Activated CD4-positive, alpha-beta T cell treated with anti-CD3 and anti-CD28 coated beads for 36 hours (primary cell): ENCODE data around the gene SV2C. TPM values are rescaled to one million over a fixed set of nuclear protein-coding genes. Genes with fewer than 3 reads are reported as not detected.

Experiments used
- ATAC-seq: fragments of 200-7000 bp; cut with Tn5 transposase; one replicate; pipeline ENCODE4 v1.10.0; 2021; ENCODE audit warnings: mild to moderate bottlenecking, moderate library complexity
- CTCF ChIA-PET: fragments of 350-600 bp; sonication (Branson Sonifier 250); formaldehyde crosslinking; loops from one replicate; lab custom pipeline; 2021; ENCODE audit warnings: antibody characterized with exemption; lab: Charles Lee
- POLR2A ChIA-PET: fragments of 350-600 bp; sonication (Branson Sonifier 250); formaldehyde crosslinking; loops from one replicate; lab custom pipeline; 2021; ENCODE audit warnings: antibody characterized with exemption, inconsistent platforms; lab: Charles Lee
- DNase-seq: peaks from one replicate; pipeline ENCODE4 v3.0.0-alpha.2; 2020
- H3K27ac Mint-ChIP-seq: one replicate; pipeline ENCODE4 v1.8.0; 2021; ENCODE audit warnings: mixed read lengths
- H3K27me3 Mint-ChIP-seq: one replicate; pipeline ENCODE4 v1.8.0; 2021; ENCODE audit warnings: mixed read lengths
- H3K36me3 Mint-ChIP-seq: one replicate; pipeline ENCODE4 v1.8.0; 2021; ENCODE audit warnings: low read depth, mixed read lengths
- H3K4me1 Mint-ChIP-seq: one replicate; pipeline ENCODE4 v1.8.0; 2021; ENCODE audit warnings: mixed read lengths
- H3K4me3 Mint-ChIP-seq: one replicate; pipeline ENCODE4 v1.8.0; 2021; ENCODE audit warnings: mild to moderate bottlenecking, moderate library complexity, mixed read lengths
- H3K9me3 Mint-ChIP-seq: one replicate; pipeline ENCODE4 v1.8.0; 2021; ENCODE audit warnings: low read depth, mixed read lengths
- intact Hi-C, 2 experiments: fragments of 100-400 bp; cut with DNase I in 1 of 2; cut with micrococcal nuclease in 1 of 2; formaldehyde crosslinking; loops; one replicate each; pipeline versions ENCODE4 v1.14.2 to v1.15.1; 2022 to 2024; cut with DNase I, micrococcal nuclease
- total RNA-seq, 2 experiments: library from RNA; stranded (reverse); gene quantifications; one replicate each; pipeline ENCODE4 v1.2.3, GENCODE V29; 2021

SV2C gene
- total RNA-seq, 2 experiments from 2014 or later = 0.02 TPM; not detected in 1

DNA sequence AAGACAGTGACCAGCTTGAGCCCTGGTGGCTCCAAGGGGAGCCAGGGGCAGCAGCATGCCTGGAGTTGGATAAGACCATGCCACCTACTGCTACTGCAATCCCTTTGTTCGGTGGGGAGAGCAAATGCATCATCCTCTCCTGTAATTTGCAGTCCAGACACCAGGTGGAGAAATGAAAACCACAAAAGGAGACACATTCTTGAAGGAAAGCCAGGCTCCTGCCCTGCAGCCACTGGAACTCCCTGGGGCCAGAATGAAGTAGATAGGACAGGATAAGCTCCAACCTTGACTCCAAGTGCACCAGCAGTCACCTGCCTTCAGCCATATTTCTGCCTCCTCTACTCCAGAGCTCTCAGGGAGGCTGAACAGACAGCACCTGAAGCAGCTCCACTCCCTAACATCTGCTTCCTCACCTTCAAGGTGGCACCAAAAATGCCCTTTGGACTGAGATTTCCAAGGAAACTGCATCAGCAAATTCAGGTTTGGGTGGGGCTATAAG is 254.8 kb downstream of the SV2C start:
- DNase-seq (peak; percentile 47), ATAC-seq (peak; percentile 80)
- H3K27me3 Mint-ChIP-seq = no peaks in the 10 kb centered on the region
- H3K9me3 Mint-ChIP-seq = no peaks in the 10 kb centered on the region
- POLR2A ChIA-PET = no interaction called here
- intact Hi-C loops = loop anchor here (1.0 to 5.0 kb wide), 5 partner anchors 65 to 304 kb away; partner anchors contain the start of gene IQGAP2 (in 1 of the 2)
- peaks cover 25% of the 10 kb centered on the region for H3K4me1 Mint-ChIP-seq
- H3K4me3 Mint-ChIP-seq = no peak overlapping the region
- CTCF ChIA-PET = interaction anchor here (0.6 to 1.1 kb wide), 3 partner anchors 10 to 244 kb away, joined by 3 to 5 read pairs (median 3); no protein-coding TSS in a partner anchor
- no peaks in the 10 kb centered on the region for H3K36me3 Mint-ChIP-seq
- H3K27ac Mint-ChIP-seq = no peak overlapping the region

DNA sequence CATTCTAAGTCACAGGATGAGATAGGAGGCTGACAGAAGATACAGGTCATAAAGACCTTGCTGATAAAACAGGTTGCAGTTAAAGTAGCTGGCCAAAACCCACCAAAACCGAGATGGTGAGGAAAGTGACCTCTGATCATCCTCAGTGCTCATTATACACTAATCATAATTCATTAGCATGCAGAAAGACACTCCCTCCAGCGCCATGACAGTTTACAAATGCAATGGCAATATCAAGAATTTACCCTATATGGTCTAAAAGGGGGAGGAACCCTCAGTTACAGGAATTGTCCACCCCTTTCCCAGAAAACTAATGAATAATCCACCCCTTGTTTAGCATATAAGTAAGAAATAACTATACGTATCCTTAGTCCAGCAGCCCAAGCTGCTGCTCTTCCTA is 256.7 kb downstream of the SV2C start:
- Mint-ChIP-seq H3K4me1 (peaks cover 19% of the 10 kb centered on the region), H3K27me3 (no peaks in the 10 kb centered on the region), H3K4me3 (no peak overlapping the region), H3K9me3 (no peaks in the 10 kb centered on the region), H3K36me3 (no peaks in the 10 kb centered on the region), H3K27ac (no peak overlapping the region)
- intact Hi-C loops = loop anchor here (2.0 to 5.0 kb wide), 4 partner anchors 63 to 302 kb away; partner anchors contain the start of gene IQGAP2 (in 1 of the 2)
- ChIA-PET CTCF (no interaction called here), POLR2A (no interaction called here)
- ATAC-seq (no peak), DNase-seq (no peak)

DNA sequence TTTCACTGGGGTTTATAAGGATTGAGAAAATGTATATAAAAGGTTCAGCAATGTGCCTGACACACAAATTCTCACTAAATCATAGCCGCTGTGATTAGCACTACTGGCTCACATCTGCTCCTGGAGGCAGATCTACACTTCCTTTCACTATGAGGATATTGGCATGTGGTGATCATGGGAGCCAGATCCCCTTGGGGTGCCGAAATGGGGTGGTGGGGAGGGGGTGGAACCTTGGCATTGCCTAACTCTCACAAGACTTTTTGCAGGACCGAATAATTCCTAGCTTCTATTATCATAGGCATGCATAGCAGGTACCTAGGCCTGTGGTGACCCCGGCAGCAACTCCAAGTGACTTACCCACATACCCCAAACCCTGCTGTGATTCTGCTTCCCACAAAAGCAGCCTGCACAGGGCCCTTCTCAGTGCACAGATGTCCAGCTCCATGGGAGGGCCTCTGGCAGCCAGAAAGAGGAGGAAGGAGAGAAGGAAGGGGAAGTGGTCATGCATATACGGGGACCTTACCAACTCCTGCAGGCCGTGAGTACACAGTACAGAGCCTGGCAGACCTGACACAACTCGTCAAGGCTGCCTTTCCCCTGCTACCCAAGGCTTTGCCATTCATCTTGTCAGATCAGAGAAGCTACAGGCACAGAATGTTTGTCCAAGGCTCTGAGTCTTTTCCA is 258.6 kb downstream of the SV2C start:
- intact Hi-C loops = no loop called here
- CTCF ChIA-PET = interaction anchor here (0.7 kb wide), 1 partner anchor 364 kb away, joined by 3 read pairs; no protein-coding TSS in a partner anchor
- no peaks in the 10 kb centered on the region for H3K9me3 Mint-ChIP-seq
- H3K27me3 Mint-ChIP-seq = no peaks in the 10 kb centered on the region
- POLR2A ChIA-PET = no interaction called here
- DNase-seq (no peak), ATAC-seq (no peak)
- no peak overlapping the region for H3K4me3 Mint-ChIP-seq
- H3K4me1 Mint-ChIP-seq = peaks cover 19% of the 10 kb centered on the region
- H3K36me3 Mint-ChIP-seq = no peaks in the 10 kb centered on the region
- no peak overlapping the region for H3K27ac Mint-ChIP-seq

DNA sequence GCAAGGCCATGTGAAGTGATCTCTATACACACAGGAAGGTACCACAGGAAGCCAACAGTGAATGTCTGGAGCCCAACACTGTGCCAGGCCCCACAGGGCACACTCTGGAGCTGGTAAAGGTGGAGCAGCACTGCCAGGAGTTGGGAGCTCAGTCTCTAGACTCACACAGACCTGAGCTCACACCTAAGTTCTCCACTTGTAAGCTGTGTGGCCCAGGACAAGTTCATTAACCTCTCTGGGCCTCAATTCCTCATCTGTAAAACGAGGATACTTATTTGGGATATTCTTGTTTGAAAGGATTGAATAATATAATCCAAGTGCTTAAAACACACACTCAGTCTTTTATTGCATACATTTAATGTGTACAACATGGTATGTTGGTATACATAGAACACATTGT is 259.3 kb downstream of the SV2C start:
- intact Hi-C loops = no loop called here
- no peaks in the 10 kb centered on the region for H3K27me3 Mint-ChIP-seq
- no peak overlapping the region for H3K27ac Mint-ChIP-seq
- no peaks in the 10 kb centered on the region for H3K9me3 Mint-ChIP-seq
- ChIA-PET POLR2A (no interaction called here), CTCF (interaction anchor here (0.7 kb wide), 1 partner anchor 363 kb away, joined by 3 read pairs; no protein-coding TSS in a partner anchor)
- peaks cover 19% of the 10 kb centered on the region for H3K4me1 Mint-ChIP-seq
- DNase-seq (no peak), ATAC-seq (no peak)
- no peak overlapping the region for H3K4me3 Mint-ChIP-seq
- no peaks in the 10 kb centered on the region for H3K36me3 Mint-ChIP-seq

DNA sequence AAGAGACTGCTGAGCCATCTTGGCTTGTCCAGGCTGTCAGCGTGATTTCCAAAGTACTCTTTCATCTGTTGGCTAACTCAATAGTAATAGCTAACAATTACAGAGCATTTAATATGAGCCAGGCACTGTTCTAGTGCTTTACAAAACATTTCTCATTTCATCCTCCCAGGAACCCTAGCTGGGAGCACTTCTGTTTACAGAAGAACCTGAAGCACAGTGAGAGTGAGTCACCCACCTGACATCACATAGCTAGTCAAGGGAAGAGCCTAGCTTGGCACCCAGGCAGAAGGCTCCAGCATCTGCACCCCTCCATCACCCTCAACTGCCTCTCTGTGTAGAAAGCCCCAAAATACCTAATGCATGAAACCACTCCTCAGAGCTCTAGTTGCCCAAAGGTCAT is 262.4 kb downstream of the SV2C start:
- peak; percentile 42 for ATAC-seq
- DNase-seq = no peak
- POLR2A ChIA-PET = no interaction called here
- CTCF ChIA-PET = interaction anchor here (0.9 to 1.7 kb wide), 5 partner anchors 24 to 208 kb away, joined by 3 to 5 read pairs (median 3); no protein-coding TSS in a partner anchor
- Mint-ChIP-seq H3K27ac (no peak overlapping the region), H3K27me3 (no peaks in the 10 kb centered on the region), H3K9me3 (no peaks in the 10 kb centered on the region), H3K4me1 (peaks cover 9% of the 10 kb centered on the region), H3K4me3 (no peak overlapping the region), H3K36me3 (no peaks in the 10 kb centered on the region)
- intact Hi-C loops = no loop called here

DNA sequence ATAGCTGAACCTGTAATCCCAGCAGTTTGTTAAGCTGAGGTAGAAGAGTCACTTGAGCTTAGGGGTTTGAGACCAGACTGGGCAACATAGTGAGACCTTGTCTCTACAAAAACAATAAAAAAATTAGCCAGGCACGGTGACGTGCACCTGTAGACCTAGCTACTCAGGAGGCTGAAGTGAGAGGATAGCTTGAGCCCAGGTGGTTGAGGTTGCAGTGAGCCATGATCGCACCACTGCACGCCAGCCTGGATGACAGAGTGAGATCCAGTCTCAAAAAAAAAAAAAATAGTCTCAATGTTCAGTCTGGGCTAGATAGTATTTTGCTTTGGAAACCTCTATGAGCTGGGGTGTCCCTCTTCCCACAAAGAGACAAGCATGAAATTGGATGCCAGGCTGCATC is 268.0 kb downstream of the SV2C start:
- Mint-ChIP-seq H3K27ac (no peak overlapping the region), H3K36me3 (no peaks in the 10 kb centered on the region), H3K27me3 (no peaks in the 10 kb centered on the region), H3K9me3 (no peaks in the 10 kb centered on the region), H3K4me1 (no peaks in the 10 kb centered on the region), H3K4me3 (no peak overlapping the region)
- ATAC-seq = no peak
- intact Hi-C loops = no loop called here
- ChIA-PET POLR2A (interaction anchor here (0.7 kb wide), 1 partner anchor 133 kb away, joined by 3 read pairs; no protein-coding TSS in a partner anchor), CTCF (interaction anchor here (0.6 kb wide), 2 partner anchors 96 to 207 kb away, joined by 3 to 4 read pairs; no protein-coding TSS in a partner anchor)
- no peak for DNase-seq

DNA sequence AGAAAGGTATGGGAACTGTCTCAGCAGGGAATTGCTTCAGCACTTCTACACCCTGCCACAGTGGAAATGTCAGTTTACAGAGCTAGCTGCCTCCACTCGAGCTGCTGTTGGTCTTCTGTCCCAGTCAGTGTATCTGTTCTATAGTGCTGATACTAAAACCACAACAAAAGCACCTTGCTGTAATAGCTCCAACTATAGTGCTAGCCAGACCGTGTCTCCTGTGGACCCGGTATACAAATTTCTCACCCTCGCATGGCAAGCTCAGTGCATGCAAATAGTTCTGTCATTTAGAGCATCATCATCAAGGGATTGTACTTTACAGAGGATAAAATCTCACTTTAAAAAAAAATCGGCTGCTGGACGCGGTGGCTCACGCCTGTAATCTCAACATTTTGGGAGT is 268.4 kb downstream of the SV2C start:
- no peaks in the 10 kb centered on the region for H3K9me3 Mint-ChIP-seq
- POLR2A ChIA-PET = interaction anchor here (0.7 kb wide), 1 partner anchor 132 kb away, joined by 3 read pairs; no protein-coding TSS in a partner anchor
- no peak for ATAC-seq

DNA sequence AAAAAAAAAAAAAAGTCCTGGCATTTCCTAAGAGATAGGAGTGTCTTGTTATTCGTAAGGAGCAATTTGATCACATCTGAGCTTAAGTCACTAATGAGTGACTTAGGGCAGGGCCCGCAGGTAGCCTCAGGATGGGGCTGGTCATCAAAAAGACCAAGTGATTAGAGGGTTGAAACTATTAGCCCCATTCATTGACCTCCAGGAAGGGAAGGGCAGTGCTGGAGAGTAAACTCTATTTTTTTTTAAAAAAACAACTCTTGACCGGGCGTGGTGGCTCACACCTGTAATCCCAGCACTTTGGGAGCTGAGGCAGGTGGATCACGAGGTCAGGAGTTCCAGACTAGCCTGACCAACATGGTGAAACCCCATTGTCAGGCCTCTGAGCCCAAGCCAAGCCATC is 273.7 kb downstream of the SV2C start:
- H3K9me3 Mint-ChIP-seq = no peaks in the 10 kb centered on the region

More for the DNA sequence above, 268.4 kb downstream of the SV2C start:
- no peaks in the 10 kb centered on the region for H3K4me1 Mint-ChIP-seq
- H3K27me3 Mint-ChIP-seq = no peaks in the 10 kb centered on the region
- no peak overlapping the region for H3K4me3 Mint-ChIP-seq
- no peak for DNase-seq
- CTCF ChIA-PET = interaction anchor here (0.6 to 1.6 kb wide), 2 partner anchors 50 to 96 kb away, joined by 3 to 4 read pairs; no protein-coding TSS in a partner anchor
- H3K27ac Mint-ChIP-seq = no peak overlapping the region
- H3K36me3 Mint-ChIP-seq = no peaks in the 10 kb centered on the region
- intact Hi-C loops = no loop called here

DNA sequence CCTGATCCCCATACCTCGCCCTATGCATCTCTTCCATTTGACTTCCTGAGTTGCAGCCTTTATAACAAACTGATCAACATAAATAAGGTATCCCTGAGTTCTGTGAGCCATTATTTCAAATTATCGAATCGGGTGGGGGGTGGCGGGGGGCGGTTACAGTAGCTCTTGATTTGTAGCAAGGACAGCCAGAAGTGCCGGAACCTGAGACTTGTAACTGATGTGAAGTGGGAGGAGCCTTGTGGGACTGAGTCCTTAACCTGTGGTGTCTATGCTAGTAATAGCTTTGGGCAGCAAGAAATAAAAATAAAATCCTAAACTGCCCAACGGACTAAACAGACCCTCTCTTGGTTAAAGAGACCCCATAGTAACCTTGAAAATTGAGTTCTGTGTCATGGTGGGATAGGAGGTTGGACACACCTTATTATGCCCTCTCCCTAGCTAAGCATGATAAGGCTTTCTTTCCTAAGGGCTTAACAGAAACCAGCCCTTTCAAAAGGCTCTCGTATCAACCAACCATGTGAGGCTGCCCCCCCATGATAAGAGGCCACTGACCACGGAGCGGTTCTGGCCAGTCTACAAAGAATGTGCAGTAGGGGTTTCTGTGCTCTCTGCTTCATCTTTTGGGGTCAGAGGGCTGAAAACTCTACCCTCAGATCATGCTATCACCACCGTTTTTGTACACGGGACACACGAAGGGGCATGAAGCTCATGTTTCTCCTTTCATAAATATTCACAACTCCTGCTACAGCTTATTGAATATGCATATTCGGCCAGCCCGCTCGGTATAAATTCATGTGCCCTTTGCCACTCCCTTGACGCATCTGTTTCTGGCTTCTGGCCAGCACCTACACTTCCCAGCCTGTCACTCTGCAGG is 280.4 kb downstream of the SV2C start:
- peaks cover 17% of the 10 kb centered on the region for H3K4me1 Mint-ChIP-seq
- ChIA-PET CTCF (interaction anchor here (0.7 kb wide), 1 partner anchor 945 kb away, joined by 3 read pairs; no protein-coding TSS in a partner anchor), POLR2A (no interaction called here)
- H3K4me3 Mint-ChIP-seq = no peak overlapping the region
- no peaks in the 10 kb centered on the region for H3K27me3 Mint-ChIP-seq
- ATAC-seq (no peak), DNase-seq (peak; percentile 20)
- peak overlapping the region; percentile 42 for H3K27ac Mint-ChIP-seq
- intact Hi-C loops = no loop called here
- H3K9me3 Mint-ChIP-seq = no peaks in the 10 kb centered on the region
- H3K36me3 Mint-ChIP-seq = no peaks in the 10 kb centered on the region

More for the DNA sequence above, 273.7 kb downstream of the SV2C start:
- Mint-ChIP-seq H3K27ac (no peak overlapping the region), H3K4me3 (no peak overlapping the region), H3K27me3 (no peaks in the 10 kb centered on the region), H3K4me1 (no peaks in the 10 kb centered on the region), H3K36me3 (no peaks in the 10 kb centered on the region)
- intact Hi-C loops = no loop called here
- POLR2A ChIA-PET = no interaction called here
- ATAC-seq (no peak), DNase-seq (no peak)
- CTCF ChIA-PET = no interaction called here

DNA sequence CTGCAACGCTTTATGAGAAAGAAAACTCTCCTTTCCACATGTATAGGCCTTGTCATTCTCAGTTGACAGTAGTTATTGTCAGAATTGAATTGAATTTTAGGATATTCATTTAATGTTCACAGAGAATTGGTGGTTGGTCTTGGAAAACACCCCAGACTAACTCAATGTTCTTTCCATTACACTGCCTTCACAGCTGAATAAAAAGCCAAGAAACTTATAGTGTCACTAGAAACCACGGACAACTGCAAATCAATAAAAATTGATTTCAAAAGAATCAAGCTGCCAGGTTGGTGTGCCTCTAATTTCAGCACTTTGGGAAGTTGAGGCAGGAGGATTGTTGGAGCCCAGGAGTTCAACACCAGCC is 281.0 kb downstream of the SV2C start:
- H3K4me3 Mint-ChIP-seq = no peak overlapping the region
- ATAC-seq (no peak), DNase-seq (no peak)
- POLR2A ChIA-PET = no interaction called here
- no peaks in the 10 kb centered on the region for H3K27me3 Mint-ChIP-seq
- intact Hi-C loops = no loop called here
- H3K9me3 Mint-ChIP-seq = no peaks in the 10 kb centered on the region
- CTCF ChIA-PET = interaction anchor here (0.7 kb wide), 1 partner anchor 946 kb away, joined by 3 read pairs; no protein-coding TSS in a partner anchor
- peaks cover 23% of the 10 kb centered on the region for H3K4me1 Mint-ChIP-seq
- peak overlapping the region; percentile 42 for H3K27ac Mint-ChIP-seq
- H3K36me3 Mint-ChIP-seq = no peaks in the 10 kb centered on the region

DNA sequence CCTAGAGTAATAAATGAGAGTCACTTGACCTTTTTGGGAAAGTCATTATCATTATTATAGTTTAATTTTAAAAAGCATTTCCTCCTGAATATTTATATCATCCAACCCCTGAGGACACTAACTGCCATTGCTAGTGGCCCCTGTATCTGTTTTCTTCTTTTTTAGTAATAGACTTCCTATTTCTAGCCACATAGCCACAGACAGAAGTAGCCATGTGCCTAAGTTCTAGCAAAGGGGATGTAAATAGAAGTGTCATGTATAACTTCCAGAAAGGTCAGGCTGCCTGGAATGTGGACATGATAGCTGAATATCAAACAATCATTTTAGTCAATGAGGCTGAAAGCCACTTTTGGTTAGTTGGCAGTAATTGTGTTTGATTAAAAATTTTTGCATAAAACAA is 282.4 kb downstream of the SV2C start:
- intact Hi-C loops = no loop called here
- ChIA-PET POLR2A (no interaction called here), CTCF (no interaction called here)
- DNase-seq (no peak), ATAC-seq (no peak)
- Mint-ChIP-seq H3K27ac (no peak overlapping the region), H3K36me3 (no peaks in the 10 kb centered on the region), H3K9me3 (no peaks in the 10 kb centered on the region), H3K4me1 (peaks cover 26% of the 10 kb centered on the region), H3K27me3 (no peaks in the 10 kb centered on the region), H3K4me3 (no peak overlapping the region)
